ENCODE results near the gene UNCX. TPM values are rescaled to one million over a fixed set of nuclear protein-coding genes. Genes with fewer than 3 reads are reported as not detected.

Gene UNCX
- polyA plus RNA-seq, 1 donor = not detected

DNA sequence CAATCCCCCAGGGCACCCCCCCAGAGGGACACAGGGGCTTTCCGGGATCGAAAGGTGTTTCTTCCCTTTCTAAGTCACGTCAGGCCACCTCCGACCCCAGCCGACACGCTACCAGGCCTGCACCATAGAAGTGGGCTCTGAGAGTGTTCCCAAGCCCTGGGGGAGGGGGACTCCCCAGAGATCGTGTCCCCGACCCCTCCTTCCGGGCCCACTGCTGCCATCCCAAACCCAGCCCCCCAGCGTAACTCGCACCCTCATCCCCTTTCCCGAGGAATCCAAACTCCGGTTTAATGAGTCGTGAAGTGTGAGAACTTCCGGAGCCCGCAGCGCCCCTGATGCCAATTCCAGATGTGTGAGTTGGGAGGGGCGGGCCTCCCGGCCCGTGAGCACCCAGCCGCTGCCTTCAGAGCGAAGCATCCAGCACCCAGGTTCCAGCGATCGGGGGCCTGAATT is 11.3 kb downstream of the UNCX start:
- no peak for DNase-seq

DNA sequence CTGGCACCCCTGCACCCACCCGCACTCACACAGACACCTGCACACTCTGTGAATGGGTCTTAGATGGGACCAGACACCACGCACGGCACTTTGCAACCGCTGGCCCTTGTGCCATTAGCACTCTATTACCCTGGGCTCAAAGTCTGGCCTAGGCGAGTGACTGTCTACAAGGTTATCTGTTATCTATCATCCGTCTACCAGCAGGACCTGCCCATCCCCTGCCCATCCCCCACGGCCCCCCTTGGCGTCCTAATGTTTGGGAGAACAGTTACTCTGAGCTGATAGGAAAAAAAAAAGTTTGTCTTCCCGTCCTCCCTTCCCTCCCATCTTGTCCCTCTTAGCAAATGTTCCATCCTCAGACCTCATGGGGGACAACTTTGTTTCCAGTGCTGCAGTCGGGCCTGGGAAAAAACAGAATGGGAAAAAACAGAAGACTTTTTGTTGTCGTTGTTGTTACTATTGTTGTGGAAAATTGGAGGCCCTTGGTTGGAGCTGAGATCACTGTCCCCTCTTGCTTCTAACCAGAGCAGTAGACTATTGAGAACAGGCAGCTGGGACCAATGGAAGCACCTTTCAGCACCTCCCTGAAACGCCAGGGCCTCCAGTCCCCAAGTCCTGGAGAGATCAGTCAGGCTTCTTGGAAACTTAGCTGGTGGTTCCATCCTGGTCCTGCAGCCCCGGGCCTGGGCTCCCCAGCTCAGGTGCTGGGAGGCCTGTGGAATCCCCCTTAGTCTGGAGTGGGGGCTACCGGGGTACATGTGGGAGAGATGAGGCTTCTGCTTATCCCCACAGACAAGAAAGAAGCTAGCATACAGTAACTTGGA is 12.2 kb downstream of the UNCX start:
- no peak for DNase-seq

DNA sequence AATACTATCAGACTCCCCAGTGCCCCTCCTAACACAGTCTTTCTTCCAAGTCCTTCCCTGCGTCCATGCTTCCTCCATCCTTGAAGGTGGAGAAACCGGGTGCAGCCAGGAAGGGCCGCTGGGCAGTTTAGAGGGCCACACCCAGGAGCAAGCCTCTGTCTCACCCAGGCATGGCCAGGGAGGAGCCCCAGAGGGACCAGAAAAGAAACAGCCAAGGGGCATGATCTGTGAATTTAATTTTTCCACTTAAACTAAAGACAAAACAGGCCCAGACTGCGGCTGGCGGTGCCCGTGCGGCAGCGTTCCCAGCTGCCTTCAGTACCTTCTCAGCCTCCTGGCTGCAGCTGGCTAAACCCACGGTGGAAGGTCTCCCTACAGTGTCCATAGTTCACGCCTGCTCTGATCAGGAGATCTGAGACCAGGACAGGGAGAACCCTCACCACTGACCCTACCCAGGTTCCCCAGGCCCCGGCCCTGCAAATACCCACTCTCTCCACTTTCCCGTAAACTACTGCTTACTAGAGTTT is 12.9 kb downstream of the UNCX start:
- no peak for DNase-seq

DNA sequence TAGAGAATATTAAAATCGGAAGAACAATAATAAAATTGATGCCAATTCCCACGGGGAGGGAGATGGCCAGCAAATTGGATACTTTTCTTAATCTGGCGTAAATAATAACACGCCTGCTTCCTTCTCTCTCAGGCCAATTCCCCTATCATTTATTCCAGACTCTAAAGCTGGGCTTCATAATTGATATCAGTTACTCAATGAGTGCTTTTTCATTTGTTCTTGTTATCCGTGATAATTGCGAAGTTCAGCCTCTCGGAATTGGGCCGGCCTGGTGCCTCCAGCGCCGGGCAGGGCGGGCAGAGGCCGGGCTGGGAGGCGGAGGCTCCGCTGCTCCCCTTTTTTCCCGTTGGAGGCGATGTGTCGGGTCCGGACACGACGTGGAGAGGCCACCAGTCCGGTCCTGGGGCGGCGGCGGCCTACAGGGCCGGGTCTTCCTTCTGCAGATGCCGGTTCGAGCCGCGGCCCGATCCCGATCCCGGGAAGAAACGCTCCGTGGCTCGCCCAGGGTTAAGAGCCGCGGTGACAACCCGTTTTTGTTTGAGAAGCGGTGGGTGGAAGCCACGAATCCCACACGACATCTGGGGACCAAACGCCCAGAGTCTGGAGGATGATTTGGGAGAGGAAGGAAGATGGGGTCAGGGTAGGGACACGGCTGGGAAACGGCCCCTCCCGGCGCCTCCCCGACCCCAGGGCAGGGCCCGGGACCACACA is 13.6 kb downstream of the UNCX start:
- DNase-seq = no peak

DNA sequence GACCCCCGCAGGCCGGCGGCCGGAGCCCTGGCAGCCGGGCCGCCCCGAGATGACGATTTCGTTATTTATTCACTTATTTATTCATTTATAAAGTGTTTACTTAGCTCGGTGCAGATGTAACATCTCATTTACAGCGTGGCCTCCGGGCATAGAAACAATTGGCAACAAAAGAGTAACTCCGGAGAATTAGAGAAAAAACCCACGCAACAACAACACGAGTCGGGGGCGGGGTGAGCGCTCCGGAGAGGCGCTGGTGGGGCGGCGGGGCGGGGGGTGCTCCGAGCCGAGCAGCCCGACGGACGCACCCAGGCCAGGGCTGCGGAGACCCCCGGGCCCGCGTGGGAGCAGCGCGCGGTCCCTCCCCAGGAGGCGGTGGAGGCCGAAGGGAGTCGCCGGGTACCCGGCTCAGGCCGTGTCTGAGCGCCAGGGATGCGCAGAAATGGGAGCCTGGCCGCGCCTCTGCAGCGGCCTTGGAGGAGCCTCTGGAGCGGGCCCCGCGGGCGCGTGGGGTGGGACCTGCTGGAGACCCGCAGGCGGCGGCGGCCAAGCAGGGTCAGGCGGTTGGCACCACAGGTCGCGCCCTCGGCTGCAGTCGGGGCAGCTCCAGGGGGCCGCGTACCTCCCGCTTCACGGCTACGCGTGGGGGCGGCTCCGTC is 14.3 kb downstream of the UNCX start:
- no peak for DNase-seq

DNA sequence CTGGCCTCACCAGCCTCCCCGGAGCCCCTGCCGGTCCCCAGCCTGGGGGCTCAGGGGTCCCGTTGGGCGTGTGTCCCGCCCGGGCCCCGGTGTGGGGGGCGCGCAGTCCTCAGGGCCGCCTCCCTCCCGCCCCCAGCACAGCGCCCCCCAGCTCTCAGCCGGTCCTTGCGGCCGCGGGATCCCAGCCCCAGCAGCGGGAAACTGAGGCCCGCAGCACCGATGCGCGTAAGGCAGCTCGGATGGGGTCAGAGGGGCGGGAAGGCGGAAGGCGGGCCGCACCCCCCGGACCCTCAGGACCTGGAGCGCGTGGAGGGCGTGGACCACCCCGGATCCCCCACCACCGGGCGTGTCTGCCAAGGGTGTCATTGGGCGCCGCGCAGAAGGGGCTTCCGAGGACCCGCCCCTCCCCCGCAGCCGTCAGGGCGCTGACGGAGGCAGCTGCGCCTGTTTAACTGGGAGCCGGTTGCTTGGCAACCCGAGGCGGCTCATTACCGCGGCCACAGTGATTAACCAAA is 14.9 kb downstream of the UNCX start:
- peak; percentile 37 for DNase-seq

DNA sequence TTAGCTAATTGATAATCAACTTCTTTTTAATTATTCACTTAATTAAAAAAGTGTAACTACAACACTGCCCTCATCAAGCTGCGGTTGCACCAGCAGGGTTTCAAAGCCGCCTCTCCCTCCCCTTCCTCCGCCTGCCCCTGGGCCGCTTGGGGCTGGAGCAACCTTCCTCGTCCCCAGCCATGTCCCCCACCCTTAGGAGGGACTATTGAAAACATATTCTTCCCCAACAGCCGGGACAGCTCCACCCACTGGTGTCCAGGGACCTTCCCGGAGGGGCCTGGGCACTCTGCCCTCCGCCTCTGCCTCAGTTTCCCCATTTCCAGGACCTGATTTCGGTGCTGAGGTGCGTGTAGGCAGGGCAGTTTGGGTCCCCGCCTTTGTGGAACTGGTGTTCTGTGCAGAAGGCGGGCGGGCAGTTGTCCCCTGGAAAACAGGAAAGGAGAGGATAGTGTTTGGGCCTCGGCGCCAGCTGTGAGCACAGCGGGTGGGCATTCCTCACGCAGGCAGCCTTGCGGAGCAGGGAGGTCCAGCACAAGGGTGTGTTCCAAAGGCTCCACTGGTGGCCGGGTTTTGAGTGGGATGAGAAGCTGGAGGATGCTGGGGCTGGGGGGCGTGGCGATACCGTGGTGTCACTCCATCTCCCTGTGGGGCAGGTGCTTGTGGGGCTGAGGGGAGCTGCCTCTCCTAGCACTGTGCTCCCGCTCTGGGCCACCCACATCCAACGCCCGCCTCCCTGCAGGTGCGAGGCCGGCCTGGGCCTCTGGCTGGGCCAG is 15.7 kb downstream of the UNCX start:
- no peak for DNase-seq

DNA sequence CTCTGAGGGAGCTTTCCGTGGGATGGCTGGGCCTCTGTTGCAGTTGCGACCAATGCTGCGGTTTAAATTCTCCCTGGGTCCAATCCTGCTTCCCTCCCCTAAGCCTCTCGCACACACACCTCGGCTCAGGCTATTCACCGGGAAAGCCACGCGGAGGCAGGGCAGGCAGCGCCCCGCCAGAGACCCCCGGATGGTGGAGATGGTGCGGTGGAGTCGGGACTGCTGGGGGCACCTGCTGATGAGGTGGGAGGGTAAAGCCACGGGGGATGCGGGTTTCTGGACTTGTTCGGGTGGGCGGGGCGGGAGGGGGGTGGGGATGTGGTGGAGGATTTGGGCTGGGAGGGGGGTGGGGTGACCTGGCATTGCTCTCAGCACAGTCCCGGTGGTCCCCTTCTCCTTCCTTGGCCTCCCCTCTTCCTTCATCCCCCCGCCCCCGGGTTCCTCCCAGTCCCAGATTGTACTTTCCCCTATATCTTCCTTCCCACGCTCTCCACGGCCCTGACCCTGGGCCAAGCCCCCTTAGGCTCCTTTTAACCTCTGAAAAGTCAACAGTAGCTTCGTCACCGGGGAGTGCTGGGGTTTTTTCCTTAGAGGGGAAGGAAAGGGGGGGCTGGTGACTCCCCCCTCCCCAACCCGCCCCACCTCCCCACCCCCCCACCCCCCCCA is 16.4 kb downstream of the UNCX start:
- no peak for DNase-seq

DNA sequence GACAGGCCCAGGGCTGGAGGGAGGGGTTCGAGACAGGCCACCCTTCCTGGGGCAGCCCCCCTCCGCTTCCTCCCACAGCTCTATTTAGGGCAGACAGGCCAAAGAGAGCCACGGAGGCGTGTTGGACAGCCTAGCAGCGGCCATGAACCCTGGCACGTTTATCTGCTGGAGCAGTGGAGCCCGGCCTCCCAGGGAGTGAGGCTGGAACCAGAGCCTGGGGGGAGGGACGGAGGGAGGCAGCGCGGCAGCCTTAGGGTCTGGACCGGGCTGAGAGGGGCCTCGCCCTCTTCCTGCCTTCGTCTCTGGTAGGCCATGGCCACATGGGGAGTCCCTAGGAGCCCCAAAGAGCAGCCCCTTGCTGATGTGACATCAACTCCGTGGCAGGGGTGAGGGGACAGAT is 17.1 kb downstream of the UNCX start:
- no peak for DNase-seq

DNA sequence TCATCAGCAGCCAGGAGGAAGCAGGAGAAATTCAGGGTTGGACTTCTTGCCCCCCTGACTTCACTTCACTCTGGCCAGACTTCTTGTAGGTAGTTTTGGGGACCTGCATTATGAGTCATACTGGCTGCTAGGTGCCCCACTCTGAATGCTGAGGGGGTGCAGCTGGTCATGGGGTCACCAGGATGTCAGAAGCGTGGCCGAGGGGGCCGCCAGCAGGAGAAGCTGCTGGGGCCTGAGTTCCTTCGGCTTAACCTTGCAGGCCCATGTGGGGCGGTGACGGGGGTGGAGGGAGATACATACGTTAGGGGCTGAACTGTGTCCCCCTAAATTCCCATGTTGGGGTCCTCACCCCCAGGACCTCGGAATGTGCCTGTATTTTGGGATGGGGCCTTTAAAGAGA is 18.2 kb downstream of the UNCX start:
- no peak for DNase-seq

DNA sequence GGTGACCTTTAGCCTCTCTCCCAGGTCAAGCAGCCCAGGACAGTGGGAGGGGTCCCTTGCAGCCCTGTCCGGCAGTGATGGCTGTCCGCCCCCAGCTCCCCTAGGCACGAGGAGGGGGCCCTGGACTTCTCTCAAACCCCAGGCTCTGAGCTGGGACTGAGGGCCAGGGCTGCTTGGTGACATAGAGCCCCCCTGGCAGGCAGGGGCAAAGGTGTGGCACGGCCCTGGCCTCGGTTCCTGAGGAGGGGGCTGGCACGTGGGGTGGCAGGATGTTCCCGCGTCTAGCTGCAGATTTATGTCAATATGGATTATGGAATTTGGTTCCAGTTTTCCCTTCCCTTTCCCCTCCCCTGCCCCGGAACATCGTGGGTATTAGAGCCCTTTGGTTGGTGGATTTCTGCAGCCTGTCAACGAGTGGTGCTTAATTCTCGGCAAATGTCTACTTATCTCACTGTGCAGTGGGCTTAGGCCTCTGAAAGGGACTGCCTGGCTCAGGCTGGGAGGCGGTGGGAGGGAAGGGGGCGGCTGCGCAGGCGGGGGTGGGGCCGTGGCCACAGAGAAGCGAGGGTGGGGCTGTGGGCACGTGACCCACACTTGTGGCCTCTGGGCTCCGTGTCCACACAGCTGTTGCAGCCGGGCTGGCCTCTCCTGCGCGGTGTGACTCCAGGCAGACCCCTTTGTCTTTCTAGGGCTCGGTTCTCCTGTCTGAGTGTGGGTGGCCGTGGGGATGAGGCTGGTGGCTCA is 19.3 kb downstream of the UNCX start:
- DNase-seq = no peak

DNA sequence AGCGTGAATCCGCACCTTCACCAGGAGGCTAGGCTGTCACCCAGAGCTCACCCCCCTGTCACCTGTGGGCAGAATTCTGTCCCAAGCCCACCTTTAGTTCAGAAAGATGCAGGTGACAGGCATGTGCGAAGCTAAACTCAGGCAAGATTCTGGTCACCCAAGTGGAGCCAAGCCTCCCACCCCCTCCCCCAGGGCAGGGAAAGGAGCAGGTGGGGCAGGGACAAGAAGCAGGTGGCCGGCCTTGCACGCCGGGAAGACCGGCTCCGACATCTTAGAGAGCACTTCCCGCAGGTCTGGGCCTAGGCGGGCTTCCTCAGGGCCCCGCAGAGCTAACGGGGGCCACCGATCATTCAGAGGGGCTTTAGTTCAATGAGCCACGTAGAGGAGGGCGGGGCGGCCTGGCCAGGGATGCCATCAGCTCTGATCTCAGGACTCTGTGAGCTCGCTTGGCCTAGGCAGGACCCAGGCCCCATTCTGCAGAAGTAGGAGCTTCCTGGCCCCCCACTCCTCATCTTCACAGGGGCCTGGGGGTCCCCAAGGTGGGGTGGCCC is 19.9 kb downstream of the UNCX start:
- no peak for DNase-seq

DNA sequence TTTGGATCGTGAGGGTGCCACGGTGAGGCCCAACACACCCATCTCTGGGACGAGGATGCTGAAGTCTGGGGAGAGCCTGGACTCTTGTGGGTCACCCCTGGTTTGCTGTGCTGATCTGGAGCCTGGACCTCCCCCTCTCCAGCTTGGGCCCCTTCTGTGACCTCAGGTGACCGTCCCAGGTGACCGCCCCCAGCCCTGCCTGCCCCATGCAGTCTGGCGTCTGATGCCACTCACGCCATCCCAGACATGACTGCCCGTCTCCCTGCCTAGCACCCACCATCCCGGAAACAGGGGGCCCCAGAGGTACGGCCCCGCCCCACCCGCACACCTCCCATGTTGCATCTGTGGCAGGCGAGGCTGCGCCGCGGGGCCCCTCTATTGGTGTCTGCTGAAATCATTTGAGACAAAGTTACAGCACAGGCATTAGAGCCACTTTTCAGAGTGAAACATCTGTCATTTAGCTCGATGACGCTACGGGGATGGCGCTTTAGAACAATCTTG is 21.1 kb downstream of the UNCX start:
- no peak for DNase-seq

DNA sequence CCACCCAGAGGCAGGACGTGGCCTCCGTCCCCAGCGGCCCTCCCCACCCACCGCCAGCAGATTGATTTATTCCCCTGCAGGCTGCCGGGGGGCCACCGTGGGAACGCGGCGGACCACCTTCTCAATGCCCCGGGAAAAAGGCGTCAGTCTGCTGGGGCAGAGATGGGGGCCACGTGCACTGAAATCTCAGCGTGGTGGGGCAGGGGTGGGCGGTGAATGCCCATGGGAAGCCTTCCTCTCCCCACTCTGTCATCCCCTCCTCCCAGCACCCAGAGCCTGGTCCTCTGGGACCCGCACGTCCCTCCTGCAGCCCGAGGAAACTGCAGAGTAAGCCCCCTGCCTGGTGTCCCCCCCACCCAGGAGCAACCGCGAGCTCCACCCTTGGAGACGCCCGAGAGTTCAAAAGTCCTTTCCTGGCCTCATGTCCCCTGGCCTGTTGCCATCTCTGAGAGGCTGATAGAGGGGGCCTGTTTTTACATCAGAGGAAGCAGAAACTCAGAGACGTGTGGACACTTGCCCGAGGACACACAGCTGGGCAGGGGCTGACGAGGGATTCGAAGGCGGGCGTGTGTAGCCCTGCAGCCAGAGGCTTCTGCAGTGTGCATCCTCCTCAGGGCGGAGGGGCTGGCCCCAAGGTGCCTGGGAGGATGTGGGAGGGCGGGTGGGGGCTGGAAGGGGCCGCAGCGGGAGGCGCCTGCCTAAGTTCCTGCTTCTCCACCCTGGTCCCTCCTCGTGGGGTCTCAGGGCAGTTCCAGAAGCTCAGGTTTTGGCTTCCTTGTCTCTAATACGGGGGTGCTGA is 21.8 kb downstream of the UNCX start:
- DNase-seq = no peak

DNA sequence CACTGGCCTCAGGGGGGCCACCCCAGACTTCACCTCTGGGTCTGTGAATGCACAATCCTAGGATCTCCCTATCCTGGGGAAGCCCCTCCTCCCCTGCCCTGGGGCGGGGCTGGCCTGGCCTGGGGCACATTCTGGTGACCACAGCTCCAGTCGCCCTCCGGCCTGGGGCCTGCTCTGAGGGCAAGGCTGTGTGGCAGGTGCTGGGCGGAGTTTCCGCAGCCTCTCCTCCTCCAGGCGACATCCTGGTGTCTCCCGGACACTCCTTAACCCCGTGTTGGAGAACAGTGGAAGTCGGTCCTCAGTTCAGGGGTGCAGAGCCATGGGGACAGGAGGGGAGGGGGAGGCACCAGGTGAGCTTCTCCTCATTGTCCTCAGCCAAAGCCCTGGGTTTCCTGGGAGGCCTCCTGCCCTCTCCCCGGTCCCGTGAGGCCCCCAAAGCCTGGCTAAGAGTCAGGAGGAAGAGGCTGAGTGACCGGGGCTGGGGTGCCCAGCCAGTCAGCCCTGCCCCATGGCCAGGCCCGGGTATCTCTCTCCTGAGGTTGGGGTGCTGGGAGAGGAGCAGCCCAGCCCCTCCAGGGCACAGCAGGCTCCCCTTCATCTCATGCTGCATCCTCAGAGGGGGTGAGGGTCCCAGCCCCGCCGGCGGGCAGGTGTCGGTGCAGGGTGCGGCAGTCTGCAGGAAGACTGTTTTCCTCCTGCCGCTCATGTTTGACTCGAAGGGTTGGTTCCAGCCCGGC is 22.6 kb downstream of the UNCX start:
- DNase-seq = no peak

DNA sequence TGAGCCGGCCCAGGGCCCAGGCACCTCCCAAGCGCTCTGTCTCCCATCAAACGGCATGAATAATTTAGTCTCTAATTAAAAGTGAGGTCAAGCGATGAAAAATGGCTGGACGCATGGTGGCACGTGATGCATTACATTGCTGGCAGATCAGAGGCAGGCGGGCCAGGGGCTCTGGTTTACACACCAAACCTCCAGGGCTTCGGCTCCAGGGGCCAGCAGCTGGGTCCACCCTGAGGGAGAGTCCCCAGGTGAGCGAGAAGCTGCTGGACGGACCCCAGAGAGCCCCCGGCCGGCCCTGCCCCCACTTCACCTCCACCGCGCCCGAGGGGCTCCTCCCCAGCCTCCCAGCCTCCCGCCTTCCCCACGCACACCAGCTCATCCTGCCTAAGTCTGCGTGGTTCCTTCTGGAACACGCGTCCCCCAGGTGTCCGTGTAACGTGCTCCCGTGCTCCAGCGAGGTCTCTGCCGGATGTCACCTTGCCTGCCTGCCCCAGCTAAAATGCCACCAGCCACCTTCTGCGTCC is 23.2 kb downstream of the UNCX start:
- no peak for DNase-seq

DNA sequence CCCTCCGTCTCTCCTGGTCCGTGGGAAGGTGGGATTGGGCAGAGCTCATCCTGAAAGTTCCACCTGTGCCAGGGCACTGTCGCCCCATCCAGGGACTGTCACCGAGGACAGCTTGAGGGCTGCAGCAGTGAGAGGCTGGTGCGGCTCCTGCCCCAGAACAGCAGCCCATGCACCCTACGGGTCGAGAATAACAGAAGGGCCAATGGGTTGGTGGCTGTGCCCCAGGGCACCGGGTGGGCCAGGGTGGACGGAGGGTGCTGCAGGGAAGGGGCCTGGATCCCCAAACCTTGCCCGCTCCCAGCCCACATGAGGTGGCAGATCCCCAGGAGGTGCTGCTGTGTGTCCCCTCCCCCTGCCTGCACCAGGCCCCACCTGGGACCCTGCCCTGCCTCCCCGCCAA is 23.9 kb downstream of the UNCX start:
- no peak for DNase-seq

DNA sequence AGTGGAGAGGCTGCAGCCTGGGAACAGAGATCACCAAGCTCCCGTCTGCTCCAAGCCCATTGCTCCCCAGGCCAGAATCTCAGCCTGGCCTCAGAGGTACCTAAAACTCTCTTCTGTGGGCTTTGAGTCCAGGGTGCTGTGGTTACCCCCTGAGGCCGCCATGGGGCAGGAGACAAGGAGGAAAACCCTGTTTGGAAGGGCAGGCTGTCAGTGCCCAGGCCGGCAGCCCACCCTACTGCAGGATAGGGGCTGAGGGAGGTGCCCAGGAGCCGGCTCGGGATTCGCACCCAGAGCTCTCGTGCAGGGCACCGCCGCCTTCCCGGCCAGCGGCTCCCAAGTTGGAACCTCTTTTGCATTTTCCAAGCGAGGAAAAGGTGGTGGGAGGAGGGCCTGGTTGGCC is 24.5 kb downstream of the UNCX start:
- no peak for DNase-seq

DNA sequence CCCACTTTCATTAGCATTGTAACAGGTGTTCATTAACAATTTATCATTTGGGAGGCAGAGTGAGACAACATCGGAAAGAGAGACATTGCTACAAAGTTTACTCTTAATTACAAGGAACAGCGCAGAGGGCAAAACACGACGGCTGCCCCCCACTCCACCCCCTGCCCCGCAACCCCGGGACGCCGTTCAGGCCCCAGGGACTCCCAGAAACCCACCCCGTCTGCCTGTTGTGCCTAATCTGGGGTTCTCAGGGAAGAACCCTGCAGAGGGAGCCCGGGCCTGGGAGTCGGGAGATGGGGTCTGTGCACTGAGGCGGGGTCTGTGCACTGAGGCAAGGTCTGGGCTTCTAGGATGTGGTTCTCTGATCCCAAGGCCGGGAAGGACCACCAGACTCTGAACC is 25.2 kb downstream of the UNCX start:
- no peak for DNase-seq

Measured in hindlimb muscle (tissue), 1 donor.